Dermis microvascular lymphatic vessel endothelial cell (primary cell): ENCODE measurements around the gene SPOCK3. TPM values are rescaled to one million over a fixed set of nuclear protein-coding genes. Genes with fewer than 3 reads are reported as not detected.
"Not testable (repeated sequence)": the region's sequence is repeated elsewhere in the genome, so short reads cannot be mapped to it uniquely, and the experiment has no call there.

Source experiments
- DNase-seq, 2 donors: peaks; one replicate each; pipeline versions ENCODE4 v3.0.0 to v3.0.0-alpha.2; 2010; ENCODE audit warnings: low read depth in 2 of 2
- total RNA-seq: library from RNA; depleted of rRNA; stranded (reverse); fragments of >200 nt; gene quantifications from 2 replicates; pipeline ENCODE4 v1.2.1, GENCODE V29; 2014

SPOCK3 gene
- total RNA-seq, 1 donor from 2014 or later: not detected

- no peak for DNase-seq
These were observed 198.9 kb downstream of the SPOCK3 start for GRCh38 chr4:167035390-167035789.

GRCh38 chr4:167034983-167035382 is 199.3 kb downstream of the SPOCK3 start:
- no peak for DNase-seq

- no peak for DNase-seq
These were observed 201.4 kb downstream of the SPOCK3 start for GRCh38 chr4:167032871-167033270.

GRCh38 chr4:167031534-167032156 is 202.6 kb downstream of the SPOCK3 start:
- peak in 1 of 2 donors; percentile 22 for DNase-seq

- DNase-seq: no peak
These were observed 205.3 kb downstream of the SPOCK3 start for GRCh38 chr4:167028976-167029375.

GRCh38 chr4:167025670-167026069 is 208.6 kb downstream of the SPOCK3 start:
- no peak for DNase-seq

- DNase-seq: no peak
These were observed 210.8 kb downstream of the SPOCK3 start for GRCh38 chr4:167023364-167023925.

GRCh38 chr4:167021545-167022155 is 212.6 kb downstream of the SPOCK3 start:
- peak; percentile 36 to 59 for DNase-seq

- peak in 1 of 2 donors; percentile 8 for DNase-seq
These were observed 213.9 kb downstream of the SPOCK3 start for GRCh38 chr4:167020410-167020809.

GRCh38 chr4:167014944-167015343 is 219.3 kb downstream of the SPOCK3 start:
- DNase-seq: no peak

GRCh38 chr4:167003326-167003725 is 231.0 kb downstream of the SPOCK3 start:
- DNase-seq: no peak

GRCh38 chr4:167000141-167000852 is 234.0 kb downstream of the SPOCK3 start:
- DNase-seq: no peak

- DNase-seq: no peak
These were observed 238.1 kb downstream of the SPOCK3 start for GRCh38 chr4:166996216-166996615.

GRCh38 chr4:166994686-166995085 is 239.6 kb downstream of the SPOCK3 start:
- no peak for DNase-seq

- DNase-seq: no peak
These were observed 243.2 kb downstream of the SPOCK3 start for GRCh38 chr4:166991006-166991561.

- DNase-seq: no peak
These were observed 244.4 kb downstream of the SPOCK3 start for GRCh38 chr4:166989886-166990285.

GRCh38 chr4:166987026-166987425 is 247.3 kb downstream of the SPOCK3 start:
- no peak for DNase-seq

GRCh38 chr4:166981847-166982246 is 252.4 kb downstream of the SPOCK3 start:
- no peak for DNase-seq

- no peak for DNase-seq
These were observed 253.9 kb downstream of the SPOCK3 start for GRCh38 chr4:166980419-166980818.

GRCh38 chr4:166977596-166977995 is 256.7 kb downstream of the SPOCK3 start:
- DNase-seq: no peak

- DNase-seq: no peak
These were observed 262.2 kb downstream of the SPOCK3 start for GRCh38 chr4:166972071-166972470.

- not testable (repeated sequence) for DNase-seq
These were observed 266.1 kb downstream of the SPOCK3 start for GRCh38 chr4:166968219-166968618.
